Measurements from ENCODE around the gene CLPSL1.

GRCh38 chr6:35781290-35781689, 471 bp downstream of the CLPSL1 start:
- TF ChIP-seq CTCF (IDR thresholded peaks at IDR 0.05; ENCODE audit: borderline replicate concordance, extremely low read depth, low read length, poor library complexity, severe bottlenecking) (no peak), EZH2 (IDR thresholded peaks at IDR 0.05; ENCODE audit: borderline replicate concordance, low read depth, low read length, severe bottlenecking) (no peak)
